KMS-11 (cell line): ENCODE measurements around the gene VAMP8.
"Not testable (repeated sequence)": the region's sequence is repeated elsewhere in the genome, so short reads cannot be mapped to it uniquely, and the experiment has no call there.

Experiments
- H2AFZ ChIP-seq: fragments of 200-600 bp; sonication (generic); 2 replicates; pipeline ENCODE4 v1.6.1; 2016; ENCODE audit warnings: antibody characterized with exemption, mixed run types, low read depth
- H3K27ac ChIP-seq: fragments of 200-600 bp; sonication (generic); 2 replicates; pipeline ENCODE4 v1.6.1; 2016; ENCODE audit warnings: mild to moderate bottlenecking, mixed run types
- H3K27me3 ChIP-seq: fragments of 200-600 bp; sonication (generic); 2 replicates; pipeline ENCODE4 v1.6.1; 2017; ENCODE audit warnings: mild to moderate bottlenecking, low read depth, mixed run types, moderate library complexity; ENCODE audit not compliant: insufficient read depth
- H3K36me3 ChIP-seq: fragments of 200-600 bp; sonication (generic); 2 replicates; pipeline ENCODE4 v1.6.1; 2017; ENCODE audit warnings: mild to moderate bottlenecking, mixed run types; ENCODE audit not compliant: insufficient read depth
- H3K4me1 ChIP-seq: fragments of 200-600 bp; sonication (generic); 2 replicates; pipeline ENCODE4 v1.6.1; 2016; ENCODE audit warnings: mild to moderate bottlenecking, low read depth, mixed run types; ENCODE audit not compliant: poor library complexity, severe bottlenecking
- H3K4me2 ChIP-seq: fragments of 200-600 bp; sonication (generic); 2 replicates; pipeline ENCODE4 v1.7.0; 2016; ENCODE audit warnings: mild to moderate bottlenecking, mixed run types
- H3K4me3 ChIP-seq: fragments of 200-600 bp; sonication (generic); IDR thresholded peaks from 2 replicates; pipeline ENCODE4 v1.6.1; 2017; ENCODE audit warnings: low read depth, low read length, mixed read lengths; ENCODE audit not compliant: insufficient read depth
- H3K79me2 ChIP-seq: fragments of 200-600 bp; sonication (generic); 2 replicates; pipeline ENCODE4 v1.6.1; 2016; ENCODE audit warnings: low read depth, mixed run types; ENCODE audit not compliant: insufficient read depth
- H3K9ac ChIP-seq: fragments of 200-600 bp; sonication (generic); 2 replicates; pipeline ENCODE4 v1.6.1; 2016; ENCODE audit warnings: mild to moderate bottlenecking, mixed run types
- H4K20me1 ChIP-seq: fragments of 200-600 bp; sonication (generic); 2 replicates; pipeline ENCODE4 v1.6.1; 2016; ENCODE audit warnings: mild to moderate bottlenecking, mixed run types; ENCODE audit not compliant: insufficient read depth
- CTCF ChIP-seq: fragments of 200-600 bp; sonication (generic); conservative IDR thresholded peaks from 2 replicates; pipeline ENCODE4 v1.6.1; 2017; ENCODE audit warnings: low read depth, mild to moderate bottlenecking, antibody characterized with exemption, low read length, moderate library complexity, mixed read lengths

The VAMP8 gene

GRCh38 chr2:85602476-85603234 lies 25.3 kb downstream of the VAMP8 start, which contains the start of gene TMEM150A:
TMEM150A (minus strand) TSS chr2:85602698; CDS start chr2:85601948, 750 bp downstream.
- Histone ChIP-seq H3K27ac (no peak within 1 kb of the TSS), H4K20me1 (no peaks in the 10 kb centered on the region), H3K79me2 (no peaks in the 10 kb centered on the region), H3K4me3 (peak within 1 kb of the TSS; percentile 92), H3K27me3 (no peaks in the 10 kb centered on the region), H2AFZ (peak within 1 kb of the TSS; percentile 80), H3K9ac (peak within 1 kb of the TSS; percentile 41; the same call in 1 of the 2 replicates), H3K4me1 (peaks cover 17% of the 10 kb centered on the region), H3K4me2 (peak within 1 kb of the TSS; percentile 67), H3K36me3 (no peaks in the 10 kb centered on the region)
- TF ChIP-seq CTCF: no peak

GRCh38 chr2:85604133-85604444 lies 26.7 kb downstream of the VAMP8 start:
- H3K4me1 ChIP-seq: peaks cover 17% of the 10 kb centered on the region
- H2AFZ ChIP-seq, H3K4me3 ChIP-seq, H4K20me1 ChIP-seq, H3K9ac ChIP-seq, H3K27me3 ChIP-seq, H3K36me3 ChIP-seq, H3K79me2 ChIP-seq, H3K27ac ChIP-seq, H3K4me2 ChIP-seq: not testable (repeated sequence)

- no peaks in the 10 kb centered on the region for H3K36me3 ChIP-seq
- H3K4me1 ChIP-seq: peaks cover 17% of the 10 kb centered on the region
- H3K79me2 ChIP-seq: no peaks in the 10 kb centered on the region
- no peaks in the 10 kb centered on the region for H3K27me3 ChIP-seq
- no peak overlapping the region for H2AFZ ChIP-seq
- H3K4me2 ChIP-seq: no peak overlapping the region
- H4K20me1 ChIP-seq: no peaks in the 10 kb centered on the region
- no peak overlapping the region for H3K27ac ChIP-seq
- no peak overlapping the region for H3K9ac ChIP-seq
- H3K4me3 ChIP-seq: no peak overlapping the region
- no peak for TF ChIP-seq CTCF
Observed at GRCh38 chr2:85604568-85605339, 27.4 kb downstream of the VAMP8 start.

- H3K9ac ChIP-seq: no peak overlapping the region
- H3K4me3 ChIP-seq: no peak overlapping the region
- peaks cover 17% of the 10 kb centered on the region for H3K4me1 ChIP-seq
- TF ChIP-seq CTCF: no peak
- no peaks in the 10 kb centered on the region for H3K36me3 ChIP-seq
- H3K27me3 ChIP-seq: no peaks in the 10 kb centered on the region
- H4K20me1 ChIP-seq: no peaks in the 10 kb centered on the region
- no peaks in the 10 kb centered on the region for H3K79me2 ChIP-seq
- no peak overlapping the region for H2AFZ ChIP-seq
- no peak overlapping the region for H3K27ac ChIP-seq
- H3K4me2 ChIP-seq: no peak overlapping the region
Observed at GRCh38 chr2:85605406-85606115, 28.2 kb downstream of the VAMP8 start.
